SK-N-SH (cell line): ENCODE data around the gene MREG. TPM values are rescaled to one million over a fixed set of nuclear protein-coding genes. Genes with fewer than 3 reads are reported as not detected.

ENCODE experiments used
- CTCF ChIA-PET: fragments of 300-600, 350-600 bp; formaldehyde crosslinking; extraction: SDS; loops from one replicate; lab custom pipeline; 2021; lab: Yijun Ruan, JAX
- POLR2A ChIA-PET: fragments of 350-600 bp; sonication (Branson Sonifier 250); formaldehyde crosslinking; extraction: SDS; loops from one replicate; lab custom pipeline; 2020; ENCODE audit warnings: antibody characterized with exemption, inconsistent platforms; lab: Yijun Ruan, JAX
- DNase-seq: peaks from one replicate; pipeline ENCODE4 v3.0.0; 2012
- H2AFZ ChIP-seq: fragments of 200-600 bp; sonication (generic); 2 replicates; pipeline ENCODE4 v1.8.1; 2016; ENCODE audit warnings: antibody characterized with exemption, mild to moderate bottlenecking, low read depth
- H3F3A ChIP-seq: fragments of 200-600 bp; sonication (generic); replicated peaks from 2 replicates; pipeline ENCODE3; 2016; ENCODE audit warnings: antibody characterized with exemption, mild to moderate bottlenecking; ENCODE audit not compliant: insufficient read depth
- H3K27ac ChIP-seq, 2 experiments: fragments of 200-500 bp in 1 of 2; fragments of 200-600 bp in 1 of 2; sonication (Bioruptor generic) in 1 of 2; sonication (generic), shearing (Covaris generic) in 1 of 2; 2 replicates each; pipeline versions ENCODE4 v1.5.1 to v1.6.1; 2014 to 2016; ENCODE audit warnings: low read depth in 2 of 2, inconsistent platforms in 1 of 2, low read length in 1 of 2, mild to moderate bottlenecking in 1 of 2, mixed read lengths in 1 of 2
- H3K27me3 ChIP-seq: fragments of 200-600 bp; sonication (generic), shearing (Covaris generic); 2 replicates; pipeline ENCODE4 v1.6.1; 2016; ENCODE audit warnings: mixed run types; ENCODE audit not compliant: insufficient read depth
- H3K36me3 ChIP-seq, 2 experiments: fragments of 200-500 bp in 1 of 2; fragments of 200-600 bp in 1 of 2; sonication (Bioruptor generic) in 1 of 2; sonication (generic) in 1 of 2; replicated peaks in 1 of 2; 2 replicates each; pipeline versions ENCODE3 to v1.5.1; 2014 to 2016; ENCODE audit warnings: low read length in 1 of 2, mild to moderate bottlenecking in 1 of 2; ENCODE audit not compliant: insufficient read depth in 2 of 2, control insufficient read depth in 1 of 2
- H3K4me1 ChIP-seq, 2 experiments: fragments of 200-500 bp in 1 of 2; fragments of 200-600 bp in 1 of 2; sonication (Bioruptor generic) in 1 of 2; sonication (generic), shearing (Covaris generic) in 1 of 2; 2 replicates each; pipeline versions ENCODE4 v1.5.1 to v1.6.1; 2014 to 2016; ENCODE audit warnings: low read depth in 1 of 2, low read length in 1 of 2, mixed run types in 1 of 2; ENCODE audit not compliant: insufficient read depth in 2 of 2, control insufficient read depth in 1 of 2
- H3K4me2 ChIP-seq: fragments of 200-600 bp; sonication (generic), shearing (Covaris generic); 2 replicates; pipeline ENCODE4 v1.6.1; 2017; ENCODE audit warnings: mixed run types
- H3K4me3 ChIP-seq, 2 experiments: fragments of 200-500 bp in 1 of 2; fragments of 200-600 bp in 1 of 2; sonication (Bioruptor generic) in 1 of 2; sonication (generic), shearing (Covaris generic) in 1 of 2; 2 replicates each; pipeline versions ENCODE4 v1.5.1 to v1.8.1; 2014 to 2016; ENCODE audit warnings: low read depth in 2 of 2, inconsistent platforms in 1 of 2, low read length in 1 of 2, mild to moderate bottlenecking in 1 of 2, mixed read lengths in 1 of 2, moderate library complexity in 1 of 2
- H3K79me2 ChIP-seq: fragments of 200-600 bp; sonication (generic); 2 replicates; pipeline ENCODE4 v1.8.1; 2017; ENCODE audit warnings: mild to moderate bottlenecking; ENCODE audit not compliant: insufficient read depth
- H3K9ac ChIP-seq: fragments of 200-600 bp; sonication (generic); 2 replicates; pipeline ENCODE4 v1.6.1; 2017; ENCODE audit warnings: mixed run types
- H3K9me2 ChIP-seq: fragments of 200-600 bp; sonication (generic); 2 replicates; pipeline ENCODE4 v1.6.1; 2017; ENCODE audit warnings: mixed run types
- H3K9me3 ChIP-seq: fragments of 200-600 bp; sonication (generic); 2 replicates; pipeline ENCODE4 v1.6.1; 2017; ENCODE audit warnings: mixed run types, mild to moderate bottlenecking, moderate library complexity
- H4K20me1 ChIP-seq: fragments of 200-600 bp; sonication (generic); 2 replicates; pipeline ENCODE4 v1.6.1; 2017; ENCODE audit warnings: mild to moderate bottlenecking, mixed run types; ENCODE audit not compliant: insufficient read depth
- CHD2 ChIP-seq: fragments of 150-350 bp; IDR thresholded peaks from 2 replicates; pipeline ENCODE4 v1.6.1; 2018; ENCODE audit warnings: low read length; ENCODE audit not compliant: partially characterized antibody
- CTCF ChIP-seq: fragments of 200-600 bp; sonication (generic); IDR thresholded peaks from 2 replicates; pipeline ENCODE4 v1.6.1; 2017; ENCODE audit warnings: antibody characterized with exemption, mild to moderate bottlenecking, moderate library complexity
- ELF1 ChIP-seq: IDR thresholded peaks from 2 replicates; pipeline ENCODE4 v1.4.0; 2012
- FOSL2 ChIP-seq: IDR thresholded peaks from 2 replicates; pipeline ENCODE4 v1.4.0; 2012; ENCODE audit warnings: low read depth, mild to moderate bottlenecking, moderate library complexity, borderline replicate concordance
- GABPA ChIP-seq: IDR thresholded peaks from 2 replicates; pipeline ENCODE4 v1.4.0; 2012; ENCODE audit warnings: low read depth, mild to moderate bottlenecking
- GATA2 ChIP-seq: sonication (generic); formaldehyde crosslinking; IDR thresholded peaks from 2 replicates; pipeline ENCODE4 v1.5.0; 2020; ENCODE audit warnings: mild to moderate bottlenecking, missing genetic modification reagents
- IRF3 ChIP-seq: fragments of 150-350 bp; IDR thresholded peaks from 2 replicates; pipeline ENCODE4 v1.6.1; 2016; ENCODE audit warnings: mild to moderate bottlenecking, low read depth, low read length
- JUND ChIP-seq: IDR thresholded peaks from 2 replicates; pipeline ENCODE4 v1.4.0; 2012
- MAX ChIP-seq: IDR thresholded peaks from 2 replicates; pipeline ENCODE4 v1.4.0; 2012; ENCODE audit warnings: low read depth
- MEF2A ChIP-seq: IDR thresholded peaks from 2 replicates; pipeline ENCODE4 v1.4.0; 2012; ENCODE audit warnings: low read depth, borderline replicate concordance
- MXI1 ChIP-seq: IDR thresholded peaks from 2 replicates; pipeline ENCODE4 v1.6.1; 2012; ENCODE audit warnings: mild to moderate bottlenecking, low read depth, low read length, improper control_type of control experiment
- NRF1 ChIP-seq: IDR thresholded peaks from 2 replicates; pipeline ENCODE4 v1.6.1; 2012; ENCODE audit warnings: low read depth, mild to moderate bottlenecking, low read length
- PBX3 ChIP-seq: IDR thresholded peaks from 2 replicates; pipeline ENCODE4; 2012
- POLR2AphosphoS5 ChIP-seq: IDR thresholded peaks from 2 replicates; pipeline ENCODE4 v1.6.1; 2012; ENCODE audit warnings: low read depth, low read length
- RCOR1 ChIP-seq: fragments of 150-350 bp; IDR thresholded peaks from 2 replicates; pipeline ENCODE4 v1.6.1; 2017; ENCODE audit warnings: antibody characterized with exemption, low read length
- REST ChIP-seq: IDR thresholded peaks from 2 replicates; pipeline ENCODE4 v1.6.1; 2012; ENCODE audit warnings: mild to moderate bottlenecking, low read depth, low read length, moderate library complexity
- RXRA ChIP-seq: IDR thresholded peaks from 2 replicates; pipeline ENCODE4 v1.4.0; 2012; ENCODE audit warnings: low read depth, mild to moderate bottlenecking, borderline replicate concordance
- SIN3A ChIP-seq: IDR thresholded peaks from 2 replicates; pipeline ENCODE4 v1.6.1; 2012; ENCODE audit warnings: low read depth, mild to moderate bottlenecking, low read length, moderate library complexity, borderline replicate concordance
- SMC3 ChIP-seq: IDR thresholded peaks from 2 replicates; pipeline ENCODE4 v1.6.1; 2012; ENCODE audit warnings: low read depth, low read length, improper control_type of control experiment
- TAF1 ChIP-seq: IDR thresholded peaks from 2 replicates; pipeline ENCODE4 v1.6.1; 2012; ENCODE audit warnings: low read depth, mild to moderate bottlenecking, low read length, moderate library complexity, borderline replicate concordance
- TCF12 ChIP-seq: IDR thresholded peaks from 2 replicates; pipeline ENCODE4 v1.4.0; 2012
- TEAD4 ChIP-seq: IDR thresholded peaks from 2 replicates; pipeline ENCODE4 v1.4.0; 2012; ENCODE audit warnings: mild to moderate bottlenecking, borderline replicate concordance; ENCODE audit not compliant: insufficient read depth
- USF1 ChIP-seq: IDR thresholded peaks from 2 replicates; pipeline ENCODE4 v1.4.0; 2012; ENCODE audit warnings: low read depth, borderline replicate concordance
- YY1 ChIP-seq: IDR thresholded peaks from 2 replicates; pipeline ENCODE4 v1.4.0; 2012; ENCODE audit warnings: low read depth, mild to moderate bottlenecking
- ZBTB33 ChIP-seq: IDR thresholded peaks from 2 replicates; pipeline ENCODE4 v1.4.0; 2012; ENCODE audit warnings: low read depth, borderline replicate concordance
- WGBS: methylation state at CpG from one replicate; pipeline ENCODE4 v1.1.6; 2017; ENCODE audit warnings: low lambda C conversion rate; 5-methylcytosine and 5-hydroxymethylcytosine counted together
- polyA plus RNA-seq, 3 experiments: library from polyadenylated mRNA; depleted of rRNA; stranded (reverse); fragments of >200 nt; gene quantifications; 2 replicates each; pipeline ENCODE4 v1.2.3, GENCODE V29; 2012

The MREG gene
- polyA plus RNA-seq, 1 of the 3 experiments (the other 2 are of a cell fraction) = 2.5 TPM

- peak; percentile 32 for DNase-seq
- CTCF ChIA-PET = interaction anchor here (0.6 to 6.2 kb wide), 14 partner anchors 9 to 601 kb away, joined by 3 to 47 read pairs (median 4); partner anchors contain the start of gene MREG
- Histone ChIP-seq H3K27ac (no peak overlapping the region), H3K27me3 (no peaks in the 10 kb centered on the region), H3K4me2 (no peak overlapping the region), H3K9me2 (no peaks in the 10 kb centered on the region), H3K36me3 (peaks cover 0 to 5% of the 10 kb centered on the region in 2 experiments), H4K20me1 (no peaks in the 10 kb centered on the region), H3F3A (peaks cover 3% of the 10 kb centered on the region), H3K4me1 (peaks cover 0 to 2% of the 10 kb centered on the region in 2 experiments; a peak in 2 of 4 replicates), H3K9ac (no peak overlapping the region), H2AFZ (no peak overlapping the region), H3K79me2 (no peaks in the 10 kb centered on the region), H3K9me3 (no peaks in the 10 kb centered on the region), H3K4me3 (no peak overlapping the region)
- 62% methylated on average over 3 of the region's 3 CpGs for WGBS
- POLR2A ChIA-PET = no interaction called here
- TF ChIP-seq JUND (no peak), ELF1 (no peak), CTCF (peak; percentile 63), TAF1 (no peak), TCF12 (no peak), MXI1 (no peak), SMC3 (peak; percentile 43), MAX (no peak), REST (no peak), NRF1 (no peak), GABPA (no peak), PBX3 (peak; percentile 75), TEAD4 (no peak), SIN3A (no peak), YY1 (no peak), POLR2AphosphoS5 (no peak), MEF2A (no peak), CHD2 (no peak), FOSL2 (no peak), IRF3 (no peak), ZBTB33 (no peak), RXRA (no peak), USF1 (no peak), GATA2 (CRISPR knock-in tag) (no peak), RCOR1 (no peak)
These were observed 63.4 kb downstream of the MREG start for GRCh38 chr2:215949991-215950404.
